Subcutaneous preadipocyte (primary cell): ENCODE results near the gene RFTN1. TPM values are rescaled to one million over a fixed set of nuclear protein-coding genes. Genes with fewer than 3 reads are reported as not detected.

ENCODE experiments used
- total RNA-seq: library from RNA; depleted of rRNA; stranded (reverse); fragments of >200 nt; gene quantifications from 2 replicates; pipeline ENCODE4 v1.2.3, GENCODE V29; 2012

Gene RFTN1
- total RNA-seq: 40.4 and 55.5 TPM in 2 replicates

GRCh38 chr3:16513141-16514020, at the start of gene RFTN1:
RFTN1 (minus strand) TSS chr3:16513699; CDS start chr3:16493869, 19,830 bp downstream.

Other genes starting within 250 kb of the RFTN1 start
- 16.5 and 17.6 TPM in 2 replicates for gene DPH3, start 248.8 kb downstream of the RFTN1 start, total RNA-seq
- 11.4 and 15.8 TPM in 2 replicates for gene OXNAD1, start 248.5 kb downstream of the RFTN1 start, total RNA-seq
- gene DAZL, start 91.7 kb upstream of the RFTN1 start, total RNA-seq: 0.37 and 0.59 TPM in 2 replicates